Measurements from ENCODE around the gene CARD11.

Gene CARD11

DNA sequence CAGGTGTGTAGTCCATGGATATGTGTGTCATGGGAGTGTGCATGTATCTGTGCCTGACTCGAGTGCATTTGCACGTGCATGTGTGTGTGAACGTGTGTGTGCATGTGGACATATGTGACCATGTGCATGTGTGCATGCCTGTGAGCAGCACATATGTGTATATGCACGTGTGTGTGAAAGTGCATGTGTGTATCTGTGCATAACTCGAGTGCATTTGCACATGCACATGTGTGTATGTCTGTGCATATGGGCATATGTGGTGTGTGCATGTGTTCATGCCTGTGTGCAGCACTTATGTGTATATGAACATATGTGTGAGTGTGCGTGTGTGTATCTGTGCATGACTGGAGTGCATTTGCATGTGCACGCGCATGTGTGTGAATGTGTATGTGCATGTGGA lies 164.3 kb downstream of the CARD11 start:
- no peaks in the 10 kb centered on the region for H3K9me3 Mint-ChIP-seq
- peaks cover 91% of the 10 kb centered on the region for H3K4me1 Mint-ChIP-seq
- TF ChIP-seq, protein P1, sequence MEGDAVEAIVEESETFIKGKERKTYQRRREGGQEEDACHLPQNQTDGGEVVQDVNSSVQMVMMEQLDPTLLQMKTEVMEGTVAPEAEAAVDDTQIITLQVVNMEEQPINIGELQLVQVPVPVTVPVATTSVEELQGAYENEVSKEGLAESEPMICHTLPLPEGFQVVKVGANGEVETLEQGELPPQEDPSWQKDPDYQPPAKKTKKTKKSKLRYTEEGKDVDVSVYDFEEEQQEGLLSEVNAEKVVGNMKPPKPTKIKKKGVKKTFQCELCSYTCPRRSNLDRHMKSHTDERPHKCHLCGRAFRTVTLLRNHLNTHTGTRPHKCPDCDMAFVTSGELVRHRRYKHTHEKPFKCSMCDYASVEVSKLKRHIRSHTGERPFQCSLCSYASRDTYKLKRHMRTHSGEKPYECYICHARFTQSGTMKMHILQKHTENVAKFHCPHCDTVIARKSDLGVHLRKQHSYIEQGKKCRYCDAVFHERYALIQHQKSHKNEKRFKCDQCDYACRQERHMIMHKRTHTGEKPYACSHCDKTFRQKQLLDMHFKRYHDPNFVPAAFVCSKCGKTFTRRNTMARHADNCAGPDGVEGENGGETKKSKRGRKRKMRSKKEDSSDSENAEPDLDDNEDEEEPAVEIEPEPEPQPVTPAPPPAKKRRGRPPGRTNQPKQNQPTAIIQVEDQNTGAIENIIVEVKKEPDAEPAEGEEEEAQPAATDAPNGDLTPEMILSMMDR (IDR thresholded peaks at IDR 0.05) = no peak
- no peak overlapping the region for H3K4me3 Mint-ChIP-seq
- DNase-seq = no peak
- no peaks in the 10 kb centered on the region for H3K36me3 Mint-ChIP-seq (ENCODE audit: low read depth)
- no peak overlapping the region for H3K27ac Mint-ChIP-seq
- H3K27me3 Mint-ChIP-seq (ENCODE audit: low read depth, poor library complexity) = peaks cover 4% of the 10 kb centered on the region

DNA sequence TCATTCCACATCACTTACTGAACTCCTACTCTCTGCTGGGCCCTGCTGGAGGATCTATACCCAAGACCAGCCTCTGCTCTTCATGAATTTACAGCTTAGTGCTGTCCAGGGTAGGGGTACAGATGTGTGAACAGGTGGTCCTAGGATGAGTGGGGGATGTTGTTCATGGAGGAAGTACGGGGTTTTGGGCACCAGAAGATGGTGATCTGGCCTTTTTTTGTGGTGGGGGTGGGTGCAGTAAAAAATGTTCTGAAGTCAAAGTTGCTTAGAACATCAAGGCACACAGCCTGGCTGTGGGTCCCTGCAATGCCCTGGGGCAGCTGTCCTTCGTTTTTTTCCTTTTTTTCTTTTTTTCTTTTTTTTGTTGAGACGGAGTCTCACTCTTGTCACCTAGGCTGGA lies 165.4 kb downstream of the CARD11 start:
- no peak overlapping the region for H3K4me3 Mint-ChIP-seq
- no peaks in the 10 kb centered on the region for H3K9me3 Mint-ChIP-seq
- DNase-seq = no peak
- H3K27ac Mint-ChIP-seq = peak overlapping the region; percentile 85
- TF ChIP-seq, protein P1 (IDR thresholded peaks at IDR 0.05) = no peak
- no peaks in the 10 kb centered on the region for H3K36me3 Mint-ChIP-seq (ENCODE audit: low read depth)
- H3K4me1 Mint-ChIP-seq = peaks cover 91% of the 10 kb centered on the region
- peaks cover 4% of the 10 kb centered on the region for H3K27me3 Mint-ChIP-seq (ENCODE audit: low read depth, poor library complexity)

DNA sequence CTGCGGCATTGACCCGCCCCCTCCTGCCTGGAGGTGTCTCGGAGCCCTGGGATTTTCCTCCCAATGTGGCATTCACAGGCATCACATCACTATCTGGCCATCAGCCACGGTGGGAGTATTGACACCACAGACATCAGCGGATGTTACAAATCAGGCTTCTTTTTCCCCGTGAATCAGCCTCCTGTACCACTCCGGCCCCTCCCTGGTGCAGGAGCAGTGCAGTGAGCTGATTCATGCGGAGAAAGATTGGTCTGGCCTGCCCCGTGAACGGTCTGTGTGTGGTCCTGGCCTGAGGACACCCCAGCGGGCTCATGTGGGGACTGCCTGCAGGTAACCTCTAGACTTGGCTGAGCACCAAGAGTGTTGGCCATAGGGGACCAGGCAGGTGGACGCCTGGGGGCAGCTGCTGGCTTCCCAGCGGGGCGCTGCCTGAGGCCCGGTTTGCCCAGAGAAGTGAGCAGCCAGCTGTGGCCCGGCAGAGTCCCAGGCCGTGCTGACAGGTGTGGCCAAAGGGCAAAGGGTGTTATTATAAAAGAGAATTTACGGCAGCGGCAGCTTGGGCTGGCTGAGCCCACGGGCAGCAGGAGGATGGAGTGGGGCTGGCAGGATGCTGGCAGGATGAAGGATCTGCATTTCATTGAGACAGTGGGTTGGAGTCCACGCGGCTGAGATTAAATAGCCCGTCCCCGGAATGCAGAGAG lies 167.5 kb downstream of the CARD11 start:
- Mint-ChIP-seq H3K4me1 (peaks cover 95% of the 10 kb centered on the region), H3K36me3 (ENCODE audit: low read depth) (no peaks in the 10 kb centered on the region), H3K4me3 (no peak overlapping the region), H3K27ac (peak overlapping the region; percentile 75), H3K27me3 (ENCODE audit: low read depth, poor library complexity) (peaks cover 4% of the 10 kb centered on the region), H3K9me3 (no peaks in the 10 kb centered on the region)
- no peak for DNase-seq
- TF ChIP-seq, protein P1 (IDR thresholded peaks at IDR 0.05) = no peak

DNA sequence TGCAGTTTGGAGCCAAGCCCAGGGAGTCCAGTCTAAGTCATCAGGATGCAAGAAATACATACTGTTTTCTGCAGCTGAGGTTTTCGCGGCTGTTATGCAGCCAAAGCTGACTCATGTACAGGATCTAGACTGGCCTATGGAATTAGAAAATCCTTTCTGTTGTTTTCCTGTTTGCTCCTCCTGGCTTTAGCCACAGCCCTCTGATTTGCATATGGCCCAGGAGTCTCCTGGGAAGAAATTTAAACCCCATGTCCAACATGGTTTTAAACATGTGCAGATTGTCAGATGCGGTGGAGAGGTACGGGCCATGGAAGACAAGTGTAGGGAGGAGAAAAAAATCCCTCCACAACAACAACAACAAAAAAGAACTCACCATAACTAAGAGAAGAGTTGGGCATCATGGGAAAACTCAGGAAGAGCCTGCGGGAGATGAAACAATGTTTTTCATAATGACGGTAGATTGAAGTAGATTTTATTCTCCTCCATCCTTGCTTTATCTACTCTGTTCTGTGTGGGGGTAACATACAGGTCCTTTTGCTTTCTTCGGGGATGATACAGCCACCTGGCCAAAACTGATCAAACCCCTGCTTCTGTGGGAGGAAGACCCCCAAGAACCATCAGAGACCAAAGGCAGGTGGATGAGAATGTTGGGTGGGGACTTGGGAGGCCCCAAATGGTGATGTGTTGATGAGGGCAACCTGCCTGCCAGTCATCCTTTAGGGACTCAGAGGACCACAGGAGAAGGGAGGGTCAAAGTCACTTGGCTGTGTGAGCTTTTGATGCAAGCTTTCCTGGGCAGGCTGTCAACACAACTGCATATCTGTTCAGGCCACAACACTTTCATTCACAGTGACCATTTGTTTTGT lies 169.7 kb downstream of the CARD11 start:
- TF ChIP-seq, protein P1 (IDR thresholded peaks at IDR 0.05) = no peak

DNA sequence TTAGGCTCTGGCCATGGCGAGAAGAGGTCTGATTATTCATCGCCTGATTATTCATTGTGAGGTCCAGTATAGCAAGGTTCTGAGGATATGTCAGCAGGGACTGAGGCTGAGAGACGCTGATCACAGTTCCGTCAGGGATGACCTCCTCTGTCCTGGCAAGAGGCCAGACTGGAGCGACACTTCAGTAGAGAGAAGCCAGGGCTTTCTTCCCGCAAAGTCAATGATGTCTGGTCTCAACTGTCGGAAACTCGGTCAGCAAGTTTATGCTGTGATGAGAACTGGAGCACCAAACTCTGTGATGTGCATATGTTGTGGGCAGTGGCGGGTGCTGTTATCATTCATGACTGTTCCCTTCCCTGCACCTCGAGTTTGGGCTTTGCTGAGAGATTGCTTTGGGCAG lies 170.5 kb downstream of the CARD11 start:
- Mint-ChIP-seq H3K9me3 (no peaks in the 10 kb centered on the region), H3K27ac (peak overlapping the region; percentile 97), H3K4me3 (peak overlapping the region; percentile 20), H3K4me1 (peaks cover 84% of the 10 kb centered on the region), H3K27me3 (ENCODE audit: low read depth, poor library complexity) (peaks cover 4% of the 10 kb centered on the region), H3K36me3 (ENCODE audit: low read depth) (no peaks in the 10 kb centered on the region)
- no peak for DNase-seq
- TF ChIP-seq, protein P1 (IDR thresholded peaks at IDR 0.05) = no peak

More for the DNA sequence above, 169.7 kb downstream of the CARD11 start:
- peaks cover 92% of the 10 kb centered on the region for H3K4me1 Mint-ChIP-seq
- no peak for DNase-seq
- no peaks in the 10 kb centered on the region for H3K9me3 Mint-ChIP-seq
- H3K27me3 Mint-ChIP-seq (ENCODE audit: low read depth, poor library complexity) = peaks cover 4% of the 10 kb centered on the region
- peak overlapping the region; percentile 35 for H3K4me3 Mint-ChIP-seq
- peak overlapping the region; percentile 100 for H3K27ac Mint-ChIP-seq
- no peaks in the 10 kb centered on the region for H3K36me3 Mint-ChIP-seq (ENCODE audit: low read depth)

Data from nephron progenitor cell (in vitro differentiated cells).